Germinal center (tissue), 1 donor: ENCODE measurements around the gene MUC5B.

Experiments used
- DNase-seq: peaks from one replicate; pipeline ENCODE4 v3.0.0; 2012; ENCODE audit warnings: mixed read lengths, low spot score

MUC5B gene

GRCh38 chr11:1300569-1301187, 77.8 kb downstream of the MUC5B start:
- DNase-seq: no peak

GRCh38 chr11:1301220-1302000, 78.5 kb downstream of the MUC5B start:
- DNase-seq: no peak

GRCh38 chr11:1302041-1302460, 79.2 kb downstream of the MUC5B start:
- DNase-seq: no peak

GRCh38 chr11:1302461-1303125, 79.7 kb downstream of the MUC5B start:
- no peak for DNase-seq

GRCh38 chr11:1303126-1303821, 80.4 kb downstream of the MUC5B start:
- DNase-seq: no peak

- no peak for DNase-seq
Measured at GRCh38 chr11:1303973-1304372, 81.1 kb downstream of the MUC5B start.

GRCh38 chr11:1304380-1304779, 81.5 kb downstream of the MUC5B start:
- no peak for DNase-seq

GRCh38 chr11:1305063-1305495, 82.2 kb downstream of the MUC5B start:
- no peak for DNase-seq

- no peak for DNase-seq
Measured at GRCh38 chr11:1305501-1306056, 82.7 kb downstream of the MUC5B start.

- no peak for DNase-seq
Measured at GRCh38 chr11:1306186-1307162, 83.6 kb downstream of the MUC5B start.

- DNase-seq: peak; percentile 30
Measured at GRCh38 chr11:1307163-1307870, 84.5 kb downstream of the MUC5B start.

GRCh38 chr11:1307998-1308742, 85.3 kb downstream of the MUC5B start:
- DNase-seq: no peak

GRCh38 chr11:1308743-1309497, 86.1 kb downstream of the MUC5B start:
- DNase-seq: peak; percentile 8

- peak; percentile 100 for DNase-seq
Measured at GRCh38 chr11:1309498-1310317, 86.8 kb downstream of the MUC5B start, which contains the start of gene TOLLIP. Gene TOLLIP, minus strand, starts transcription at chr11:1309632. Its CDS starts 134 bp downstream, at chr11:1309498.

- DNase-seq: peak; percentile 13
Measured at GRCh38 chr11:1310318-1310687, 87.4 kb downstream of the MUC5B start.

GRCh38 chr11:1310772-1311468, 88.1 kb downstream of the MUC5B start:
- DNase-seq: peak; percentile 85
